Adrenal gland (tissue), 12 donors: ENCODE data around the gene C15orf40. TPM values are rescaled to one million over a fixed set of nuclear protein-coding genes. Genes with fewer than 3 reads are reported as not detected.
"Not testable (repeated sequence)": the region's sequence is repeated elsewhere in the genome, so short reads cannot be mapped to it uniquely, and the experiment has no call there.

Experiments used
- DNase-seq, 7 donors: peaks; one replicate each; pipeline ENCODE4 v3.0.0-alpha.2; 2019 to 2020
- H3K27ac ChIP-seq, 5 donors: fragments of 200-600 bp; sonication (generic) in 4 of 5; 1 replicate in 3 of 5; 2 replicates in 2 of 5; pipeline versions ENCODE4 v1.5.1 to v1.8.0; 2016 to 2020; ENCODE audit warnings: mild to moderate bottlenecking in 1 of 5
- H3K27me3 ChIP-seq: fragments of 200-600 bp; 2 replicates; pipeline ENCODE4 v1.8.0; 2021
- H3K36me3 ChIP-seq, 2 donors: fragments of 200-600 bp; replicated peaks in 1 of 2; 1 replicate in 1 of 2; 2 replicates in 1 of 2; pipeline versions ENCODE4 v1.5.1 to v1.8.0; 2018 to 2022
- H3K4me1 ChIP-seq, 2 donors: fragments of 200-600 bp; replicated peaks in 1 of 2; 1 replicate in 1 of 2; 2 replicates in 1 of 2; pipeline versions ENCODE4 v1.5.1 to v1.8.0; 2018 to 2021
- H3K4me3 ChIP-seq, 4 donors: fragments of 200-600 bp; sonication (generic) in 3 of 4; one replicate each; pipeline ENCODE4 v1.5.1; 2016 to 2018
- H3K9me3 ChIP-seq, 3 donors: fragments of 200-600 bp; sonication (generic) in 1 of 3; replicated peaks in 1 of 3; 1 replicate in 2 of 3; 2 replicates in 1 of 3; pipeline versions ENCODE4 v1.5.1 to v1.8.0; 2016 to 2021
- CTCF ChIP-seq, 6 experiments: fragments of 450-650 bp in 4 of 6; fragments of 200-600 bp in 2 of 6; sonication (generic) in 1 of 6; IDR thresholded peaks; 1 replicate in 5 of 6; 2 replicates in 1 of 6; pipeline versions ENCODE4 v1.5.1 to v1.8.0; 2016 to 2021; ENCODE audit warnings: antibody characterized with exemption in 6 of 6, mild to moderate bottlenecking in 2 of 6, moderate library complexity in 1 of 6
- POLR2A ChIP-seq, 2 donors: fragments of 450-650 bp; IDR thresholded peaks; one replicate each; pipeline ENCODE4 v1.6.1; 2017; ENCODE audit warnings: antibody characterized with exemption in 2 of 2, mild to moderate bottlenecking in 2 of 2, moderate library complexity in 1 of 2
- WGBS, 4 donors: extraction: QIAGEN DNeasy Blood & Tissue Kit in 2 of 4; methylation state at CpG; one replicate each; pipeline versions ENCODE4 v1.1.5 to v1.1.7; 2013 to 2017; 5-methylcytosine and 5-hydroxymethylcytosine counted together
- intact Hi-C, 2 donors: fragments of 100-400 bp; cut with DNase I; formaldehyde crosslinking; loops; one replicate each; pipeline versions ENCODE4 v1.14.1 to v1.15.0; 2022 to 2023
- polyA plus RNA-seq, 3 donors: library from polyadenylated mRNA; stranded (reverse); fragments of 200-250 nt in 2 of 3; fragments of 350-450 nt in 1 of 3; fragmentation: Illumina TruSeq in 1 of 3; extraction: RNeasy Lipid Tissue Mini Kit (QIAGEN cat#74804) in 1 of 3; gene quantifications; one replicate each; pipeline ENCODE4 v1.2.3, GENCODE V29; 2013 to 2014
- total RNA-seq, 9 donors: library from RNA; depleted of rRNA in 4 of 9; stranded (reverse); fragments of >200 nt in 4 of 9; fragments of 120-200 nt in 1 of 9; fragmentation: NEBNext Ultra II Directional in 1 of 9; extraction: Animal tissue kit (Norgen Biotek cat#: 25700) in 1 of 9; gene quantifications; one replicate each; pipeline versions ENCODE4 v1.1.0 to v1.2.4, GENCODE V29; 2013 to 2023
- donor health status: healthy with polysubstance abuse.
- donor health status: Bipolar disorder and iron deficiency.
- donor health status: DM: yes; HTN: yes; CAD: no.
- donor health status: DM: no; HTN: no; CAD: no.
- donor health status: DM: no; HTN: no; CAD: no.
- donor health status: DM: yes; HTN: yes; CAD: no.

The C15orf40 gene
- total and polyA plus RNA-seq, 12 donors, result 7.8 to 28.2 (median 23.0) TPM

GRCh38 chr15:83036253-83036652, 24.8 kb upstream of the C15orf40 start:
- Histone ChIP-seq H3K4me3 (no peak overlapping the region), H3K4me1 (peaks cover 0 to 5% of the 10 kb centered on the region in 2 donors), H3K36me3 (peaks cover 0 to 13% of the 10 kb centered on the region in 2 donors), H3K27ac (no peak overlapping the region), H3K27me3 (no peaks in the 10 kb centered on the region), H3K9me3 (no peaks in the 10 kb centered on the region)
- intact Hi-C loops, result no loop called here
- TF ChIP-seq POLR2A (IDR thresholded peaks at IDR 0.05), result no peak
- TF ChIP-seq CTCF (IDR thresholded peaks at IDR 0.05), result no peak
- 93 to 96% (median 95%) methylated on average over 6 of the region's 6 CpGs for WGBS, 4 donors
- no peak for DNase-seq

- H3K9me3 ChIP-seq, intact Hi-C loops, H3K27me3 ChIP-seq, H3K4me1 ChIP-seq, H3K27ac ChIP-seq, H3K4me3 ChIP-seq, DNase-seq: not testable (repeated sequence)
- 96 to 99% (median 98%) methylated on average over 6 of the region's 6 CpGs for WGBS, 4 donors
- peaks cover 0 to 18% of the 10 kb centered on the region in 2 donors for H3K36me3 ChIP-seq
Measured at GRCh38 chr15:83031234-83031633, 19.8 kb upstream of the C15orf40 start.

GRCh38 chr15:83030021-83030420, 18.6 kb upstream of the C15orf40 start:
- H3K36me3 ChIP-seq, result peaks cover 0 to 18% of the 10 kb centered on the region in 2 donors
- TF ChIP-seq POLR2A (IDR thresholded peaks at IDR 0.05) (no peak), CTCF (IDR thresholded peaks at IDR 0.05) (no peak)
- no peak for DNase-seq
- no peaks in the 10 kb centered on the region for H3K4me1 ChIP-seq
- H3K4me3 ChIP-seq, result no peak overlapping the region
- intact Hi-C loops, result no loop called here
- WGBS, 4 donors, result 93 to 97% (median 96%) methylated on average over 8 of the region's 8 CpGs
- H3K9me3 ChIP-seq, result no peaks in the 10 kb centered on the region
- no peak overlapping the region for H3K27ac ChIP-seq
- H3K27me3 ChIP-seq, result no peaks in the 10 kb centered on the region

GRCh38 chr15:83018436-83018835, 7.0 kb upstream of the C15orf40 start:
- H3K4me1 ChIP-seq, result no peaks in the 10 kb centered on the region
- no peak for DNase-seq
- no peaks in the 10 kb centered on the region for H3K27me3 ChIP-seq
- WGBS, 4 donors, result 83 to 90% (median 83%) methylated on average over 2 of the region's 2 CpGs
- H3K9me3 ChIP-seq, result no peaks in the 10 kb centered on the region
- H3K4me3 ChIP-seq, result no peak overlapping the region
- TF ChIP-seq CTCF (IDR thresholded peaks at IDR 0.05) (no peak), POLR2A (IDR thresholded peaks at IDR 0.05) (no peak)
- peaks cover 0 to 44% of the 10 kb centered on the region in 2 donors for H3K36me3 ChIP-seq
- H3K27ac ChIP-seq, result no peak overlapping the region
- intact Hi-C loops, result no loop called here

GRCh38 chr15:83016906-83017305, 5.5 kb upstream of the C15orf40 start:
- H3K9me3 ChIP-seq, result no peaks in the 10 kb centered on the region
- H3K4me3 ChIP-seq, result no peak overlapping the region
- intact Hi-C loops, result no loop called here
- peaks cover 4 to 6% of the 10 kb centered on the region in 2 donors for H3K4me1 ChIP-seq
- H3K27me3 ChIP-seq, result no peaks in the 10 kb centered on the region
- H3K36me3 ChIP-seq, result peaks cover 0 to 43% of the 10 kb centered on the region in 2 donors
- no peak overlapping the region for H3K27ac ChIP-seq
- no peak for TF ChIP-seq CTCF (IDR thresholded peaks at IDR 0.05)
- no peak for TF ChIP-seq POLR2A (IDR thresholded peaks at IDR 0.05)
- 84 to 88% (median 85%) methylated on average over 5 of the region's 5 CpGs for WGBS, 4 donors
- no peak for DNase-seq
